ENCODE results near the gene PARP16.

PARP16 gene

DNA sequence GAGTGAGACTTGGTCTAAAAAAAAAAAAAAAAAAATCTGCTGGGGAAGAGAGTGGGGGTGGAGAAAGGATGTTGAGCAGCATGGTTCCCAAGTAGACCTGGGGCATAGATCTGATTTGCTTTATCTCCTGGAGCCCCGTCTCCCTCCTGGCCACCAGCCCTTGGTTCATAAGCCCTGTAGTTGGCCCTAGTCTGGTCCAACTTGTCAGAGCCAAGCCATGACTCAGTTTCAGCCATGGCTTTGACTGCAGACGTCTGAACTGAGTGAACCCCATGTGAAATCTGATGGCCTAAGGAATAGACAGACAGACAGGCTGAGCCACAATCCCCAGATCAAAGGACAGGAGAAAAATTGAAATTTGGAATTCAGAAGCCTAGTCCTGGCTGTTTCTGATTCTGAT lies 73.4 kb downstream of the PARP16 start:
- in situ Hi-C loops (cut with MboI; ENCODE audit: low pct_unique_long_range_greater_than_20kb, low sequenced_read_pairs), result no loop called here
- no peak for DNase-seq

DNA sequence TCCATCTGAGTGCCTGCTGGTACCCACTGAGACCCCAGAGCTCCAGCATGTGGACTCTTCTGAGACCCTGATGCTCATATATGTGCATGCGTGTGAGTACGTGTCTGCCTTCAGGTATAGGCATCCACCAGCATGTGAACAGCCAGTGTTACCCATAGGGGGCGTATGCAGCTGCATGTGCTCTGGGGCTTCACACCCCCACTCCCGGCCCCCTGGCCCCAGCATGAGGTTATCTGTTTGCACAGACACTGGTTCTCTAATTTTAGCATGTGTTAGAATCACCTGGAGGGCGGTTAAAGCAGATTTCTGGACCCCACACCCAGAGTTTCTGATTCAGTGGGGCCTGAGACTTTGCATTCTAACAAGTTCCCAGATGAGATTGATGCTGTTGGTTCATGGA lies 74.6 kb downstream of the PARP16 start:
- peak; percentile 77 for DNase-seq
- in situ Hi-C loops (cut with MboI; ENCODE audit: low pct_unique_long_range_greater_than_20kb, low sequenced_read_pairs), result no loop called here

DNA sequence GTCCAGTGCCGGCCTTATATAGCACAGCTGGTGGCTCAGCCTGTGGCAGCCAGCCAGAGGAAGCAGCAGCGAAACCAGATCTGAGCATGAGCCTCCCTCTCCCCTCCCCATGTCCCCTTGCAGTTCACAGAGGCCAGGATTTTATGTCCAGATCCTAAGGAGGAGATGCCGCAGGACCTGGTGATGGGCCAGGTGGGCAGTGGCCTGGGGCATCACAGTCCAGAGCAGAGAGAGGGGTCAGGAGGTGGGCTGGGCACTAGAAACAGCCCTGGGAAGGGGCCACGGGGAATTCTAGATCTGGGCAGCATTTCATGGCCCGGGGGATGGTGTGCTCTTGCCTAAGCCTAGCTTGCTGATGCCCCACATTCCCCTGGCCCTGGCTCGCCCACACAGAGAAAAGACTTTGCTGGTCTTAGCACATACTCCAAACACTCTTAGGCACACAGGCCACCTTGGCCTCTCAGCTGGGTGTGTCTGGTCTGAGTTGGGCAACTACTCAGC lies 75.2 kb downstream of the PARP16 start:
- DNase-seq, result no peak
- in situ Hi-C loops (cut with MboI; ENCODE audit: low pct_unique_long_range_greater_than_20kb, low sequenced_read_pairs), result no loop called here

DNA sequence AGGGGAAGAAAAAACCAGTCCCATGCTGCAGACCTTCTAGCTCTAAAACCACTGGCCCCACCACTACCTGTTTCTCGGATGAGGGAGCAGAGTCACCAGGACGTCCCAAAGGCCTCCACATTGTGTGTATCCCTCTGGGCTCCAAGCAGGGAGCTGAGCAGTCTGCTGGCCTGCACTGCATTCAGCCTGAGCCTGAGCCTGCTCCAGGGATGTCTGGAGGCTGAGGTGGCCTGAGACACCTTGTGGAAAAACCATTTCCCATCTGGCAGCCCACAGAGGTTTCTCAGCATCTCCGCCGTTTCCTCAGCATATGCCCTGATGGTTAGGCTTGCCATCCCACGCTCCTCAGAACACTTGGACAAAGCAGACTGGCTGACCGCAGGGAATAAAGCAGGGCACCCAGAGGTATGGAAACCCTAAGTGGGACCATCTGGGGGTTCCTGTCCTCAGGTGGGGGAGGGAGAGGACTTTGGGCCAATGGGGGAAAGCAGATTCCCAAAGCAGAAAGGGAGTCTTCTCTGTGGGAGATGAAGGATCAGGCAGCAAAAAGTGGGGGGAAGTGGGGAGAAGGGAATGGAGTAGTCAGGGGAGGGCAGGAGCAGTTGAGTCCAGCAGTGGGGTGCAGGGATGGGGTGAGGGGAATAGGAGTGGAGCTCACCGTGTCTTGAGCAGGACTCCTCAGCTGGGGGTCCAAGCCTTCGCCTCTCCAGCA lies 75.8 kb downstream of the PARP16 start, which contains the start of gene CILP:
CILP (minus strand) TSS at position 704 of the 712 bp plus-strand sequence. CDS start 1,718 bp downstream, outside the sequence.
- DNase-seq, result no peak
- in situ Hi-C loops (cut with MboI; ENCODE audit: low pct_unique_long_range_greater_than_20kb, low sequenced_read_pairs), result no loop called here

DNA sequence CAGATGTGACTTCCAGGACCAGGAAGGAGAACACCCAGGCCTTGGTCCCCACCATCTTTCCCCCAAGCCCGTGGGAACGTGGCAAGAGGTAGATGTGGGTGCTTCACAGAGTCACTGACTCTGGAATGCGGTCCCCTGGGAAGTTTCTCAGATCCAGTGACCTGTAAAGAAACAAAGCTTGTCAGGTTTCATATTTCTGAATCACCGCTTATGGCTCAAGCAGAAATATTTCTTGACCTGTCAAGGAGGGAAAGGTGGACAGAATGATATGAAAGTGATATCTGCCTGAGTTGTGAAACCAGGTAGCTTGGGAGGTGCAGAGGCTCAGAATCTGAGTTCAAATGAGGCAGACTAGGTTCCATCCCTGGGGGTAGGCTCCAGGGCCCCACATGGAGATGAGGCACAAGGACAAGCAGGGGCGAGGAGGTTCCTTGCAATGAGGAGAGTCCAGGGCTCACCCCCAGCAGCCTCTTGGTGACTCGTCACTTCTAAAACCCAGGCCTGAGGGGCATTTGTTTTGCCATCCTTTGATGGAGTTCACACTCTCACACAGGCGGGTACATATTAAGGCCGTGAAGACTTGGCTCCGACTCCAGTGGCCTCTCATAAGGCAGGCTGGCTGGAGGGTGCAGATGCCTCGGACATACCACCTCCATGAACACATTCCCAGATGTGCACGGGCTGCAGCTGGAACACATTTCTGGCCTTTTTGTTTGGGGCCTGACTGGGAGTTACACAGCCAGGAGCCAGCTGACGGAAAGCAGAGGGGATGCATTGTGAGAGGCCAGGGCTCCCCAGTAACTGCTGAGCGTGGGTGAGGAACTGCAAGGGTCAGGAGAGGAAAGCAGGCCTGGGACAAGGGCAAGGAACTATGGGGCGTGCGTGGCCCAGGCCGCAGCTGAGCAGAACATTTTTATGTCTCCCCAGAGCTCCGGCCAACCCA lies 76.7 kb downstream of the PARP16 start:
- no peak for DNase-seq

DNA sequence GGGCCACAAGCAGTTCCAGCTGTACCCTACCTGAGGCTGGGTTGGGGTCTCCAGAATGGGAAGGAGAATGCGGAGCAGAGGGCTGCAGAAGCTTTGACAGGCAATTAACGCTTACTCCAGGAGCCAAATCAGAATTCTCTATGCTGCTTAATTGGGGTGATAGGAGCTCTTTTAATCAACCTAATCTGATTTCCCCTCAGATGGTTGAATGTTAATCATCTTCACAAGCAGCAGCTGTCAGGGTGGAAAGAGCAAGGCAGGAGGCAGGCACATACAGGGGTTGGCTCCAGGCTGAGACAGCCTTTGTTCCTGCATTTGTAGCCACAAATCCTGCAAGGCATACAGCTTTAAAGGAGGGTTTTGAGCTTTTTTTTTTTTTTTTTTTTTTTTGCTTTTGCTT lies 78.0 kb downstream of the PARP16 start:
- in situ Hi-C loops (cut with MboI; ENCODE audit: low pct_unique_long_range_greater_than_20kb, low sequenced_read_pairs), result loop anchor here (10.0 kb wide), 1 partner anchor 66 kb away; no protein-coding TSS in a partner anchor
- no peak for DNase-seq

More for the DNA sequence above, 76.7 kb downstream of the PARP16 start:
- in situ Hi-C loops (cut with MboI; ENCODE audit: low pct_unique_long_range_greater_than_20kb, low sequenced_read_pairs), result loop anchor here (10.0 kb wide), 1 partner anchor 65 kb away; no protein-coding TSS in a partner anchor

Data from KBM-7 (cell line).